Pancreas (tissue), 10 donors: ENCODE data around the gene SNX5. TPM values are rescaled to one million over a fixed set of nuclear protein-coding genes. Genes with fewer than 3 reads are reported as not detected.

Experiments used
- ATAC-seq, 4 donors: fragments of 200-7000 bp; cut with Tn5 transposase; one replicate each; pipeline versions ENCODE4 v1.8.0 to v1.9.1; 2020; ENCODE audit warnings: mild to moderate bottlenecking in 4 of 4, moderate library complexity in 4 of 4
- DNase-seq, 6 donors: peaks; one replicate each; pipeline ENCODE4 v3.0.0-alpha.2; 2020
- FAIRE-seq: peaks from 2 replicates; lab custom pipeline; 2012; peaks lifted over from hg19 to GRCh38; lab: Jason Lieb, UNC
- H3K27ac ChIP-seq, 4 donors: fragments of 200-600 bp; sonication (generic); 1 replicate in 3 of 4; 2 replicates in 1 of 4; pipeline versions ENCODE4 v1.5.0 to v1.8.0; 2020
- H3K27me3 ChIP-seq, 4 donors: fragments of 200-600 bp; one replicate each; pipeline ENCODE4 v1.8.0; 2021
- H3K36me3 ChIP-seq, 3 donors: fragments of 200-600 bp; sonication (generic) in 1 of 3; one replicate each; pipeline versions ENCODE4 v1.5.0 to v1.8.0; 2020 to 2021
- H3K4me1 ChIP-seq, 3 donors: fragments of 200-600 bp; one replicate each; pipeline ENCODE4 v1.8.0; 2021
- H3K4me3 ChIP-seq, 4 donors: fragments of 200-600 bp; sonication (generic) in 2 of 4; one replicate each; pipeline versions ENCODE4 v1.5.0 to v1.8.0; 2020 to 2021
- H3K9me3 ChIP-seq, 4 donors: fragments of 200-600 bp; one replicate each; pipeline ENCODE4 v1.8.0; 2021
- WGBS, 2 donors: extraction: QIAGEN DNeasy Blood & Tissue Kit; methylation state at CpG; one replicate each; pipeline ENCODE4 v1.1.7; 2013; 5-methylcytosine and 5-hydroxymethylcytosine counted together
- intact Hi-C, 3 donors: fragments of 100-400 bp; cut with DNase I; formaldehyde crosslinking; loops; one replicate each; pipeline versions ENCODE4 v1.11.1 to v1.14.2; 2022
- polyA plus RNA-seq, 2 donors: library from polyadenylated mRNA; stranded (reverse); fragments of 200-250 nt; gene quantifications; one replicate each; pipeline ENCODE4 v1.2.3, GENCODE V29; 2013
- total RNA-seq, 6 donors: library from RNA; stranded (reverse); fragmentation: NEBNext Ultra II Directional in 4 of 6; extraction: Animal tissue kit (Norgen Biotek cat#: 25700) in 4 of 6; gene quantifications; one replicate each; pipeline versions ENCODE4 v1.2.1 to v1.2.4, GENCODE V29; 2021 to 2023
- TF ChIP-seq, protein P1 (sequence below), 4 donors: fragments of 200-600 bp; sonication (generic) in 3 of 4; IDR thresholded peaks; one replicate each; pipeline versions ENCODE4 v1.5.0 to v1.8.0; 2021; ENCODE audit warnings: antibody characterized with exemption in 4 of 4
- donor health status: healthy with polysubstance abuse.
- donor health status: DM: no; HTN: no; CAD: no; lungs with moderate emphysema.
- donor health status: DM: no; HTN: no; CAD: no.
- donor health status: control.
- donor health status: control.
- donor health status: Bipolar disorder and iron deficiency.
- donor health status: DM: yes; HTN: yes; CAD: no.
- donor health status: DM: no; HTN: no; CAD: no.
- donor health status: DM: no; HTN: no; CAD: no.
- donor health status: DM: yes; HTN: yes; CAD: no.

SNX5 gene
- total and polyA plus RNA-seq, 8 donors = 20.5 to 38.4 (median 31.1) TPM

DNA sequence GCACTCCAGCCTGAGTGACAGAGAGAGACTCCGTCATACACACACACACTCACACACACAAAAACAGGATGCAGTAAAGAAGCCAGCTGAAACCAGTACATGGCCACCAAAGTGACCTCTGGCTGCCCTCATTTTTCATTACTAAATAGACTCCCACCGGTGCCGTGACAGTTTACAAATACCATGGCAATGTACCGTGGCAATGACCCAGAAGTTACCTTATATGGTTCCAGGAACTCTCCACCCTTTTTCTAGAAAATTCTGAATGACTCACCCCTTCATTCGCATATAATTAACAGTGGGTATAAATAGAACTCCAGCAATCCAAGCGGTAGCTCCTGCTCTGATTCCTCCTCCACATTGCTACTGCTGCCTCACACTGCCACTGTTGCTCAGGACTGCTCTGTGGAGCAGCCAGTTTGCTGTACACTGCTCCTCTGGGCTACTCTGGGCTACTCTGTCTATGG lies 57.7 kb downstream of the SNX5 start:
- peak; percentile 57 to 85 (median 78) for ATAC-seq

DNA sequence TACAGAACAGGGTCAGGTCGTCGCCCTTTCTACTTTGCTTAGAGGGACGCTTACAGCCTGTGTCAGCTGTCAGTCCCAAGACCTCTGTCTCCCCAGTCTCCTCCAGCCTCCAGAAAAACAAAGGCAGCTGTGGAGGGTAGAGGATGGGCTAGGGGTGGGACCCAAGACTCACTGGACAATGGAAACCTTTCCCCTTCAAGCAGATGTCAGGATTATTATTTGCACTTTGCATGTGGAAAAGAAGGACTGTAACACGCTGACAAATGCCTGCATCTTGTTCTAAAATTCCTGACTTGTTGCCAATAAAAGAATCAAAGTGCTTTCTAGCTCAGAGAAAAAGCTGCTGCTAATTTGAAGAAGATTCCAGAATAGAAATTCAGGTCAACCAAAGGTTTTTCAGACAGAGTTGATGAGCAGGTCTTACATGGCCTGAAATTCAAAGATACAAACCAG lies 58.7 kb downstream of the SNX5 start:
- intact Hi-C loops = loop anchor here in 1 of 3 donors (10.0 kb wide), 1 partner anchor 255 kb away; no protein-coding TSS in a partner anchor
- no peak overlapping the region for H3K4me3 ChIP-seq
- ATAC-seq (no peak), FAIRE-seq (no peak), DNase-seq (no peak)
- no peaks in the 10 kb centered on the region for H3K36me3 ChIP-seq
- peaks cover 0 to 5% (median 0%) of the 10 kb centered on the region in 3 donors for H3K4me1 ChIP-seq
- H3K27ac ChIP-seq = peak overlapping the region in 1 of 4 donors; percentile 30
- H3K27me3 ChIP-seq = no peaks in the 10 kb centered on the region
- H3K9me3 ChIP-seq = no peaks in the 10 kb centered on the region
- 67 to 81% methylated on average over 4 of the region's 4 CpGs for WGBS, 2 donors
- TF ChIP-seq, protein P1, sequence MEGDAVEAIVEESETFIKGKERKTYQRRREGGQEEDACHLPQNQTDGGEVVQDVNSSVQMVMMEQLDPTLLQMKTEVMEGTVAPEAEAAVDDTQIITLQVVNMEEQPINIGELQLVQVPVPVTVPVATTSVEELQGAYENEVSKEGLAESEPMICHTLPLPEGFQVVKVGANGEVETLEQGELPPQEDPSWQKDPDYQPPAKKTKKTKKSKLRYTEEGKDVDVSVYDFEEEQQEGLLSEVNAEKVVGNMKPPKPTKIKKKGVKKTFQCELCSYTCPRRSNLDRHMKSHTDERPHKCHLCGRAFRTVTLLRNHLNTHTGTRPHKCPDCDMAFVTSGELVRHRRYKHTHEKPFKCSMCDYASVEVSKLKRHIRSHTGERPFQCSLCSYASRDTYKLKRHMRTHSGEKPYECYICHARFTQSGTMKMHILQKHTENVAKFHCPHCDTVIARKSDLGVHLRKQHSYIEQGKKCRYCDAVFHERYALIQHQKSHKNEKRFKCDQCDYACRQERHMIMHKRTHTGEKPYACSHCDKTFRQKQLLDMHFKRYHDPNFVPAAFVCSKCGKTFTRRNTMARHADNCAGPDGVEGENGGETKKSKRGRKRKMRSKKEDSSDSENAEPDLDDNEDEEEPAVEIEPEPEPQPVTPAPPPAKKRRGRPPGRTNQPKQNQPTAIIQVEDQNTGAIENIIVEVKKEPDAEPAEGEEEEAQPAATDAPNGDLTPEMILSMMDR (IDR thresholded peaks at IDR 0.05) = no peak

More for the DNA sequence above, 57.7 kb downstream of the SNX5 start:
- H3K27me3 ChIP-seq = no peaks in the 10 kb centered on the region
- TF ChIP-seq, protein P1 (IDR thresholded peaks at IDR 0.05) = no peak
- WGBS, 2 donors = 42 to 44% methylated on average over 6 of the region's 6 CpGs
- DNase-seq = peak in 1 of 6 donors; percentile 52
- intact Hi-C loops = no loop called here
- H3K36me3 ChIP-seq = no peaks in the 10 kb centered on the region
- FAIRE-seq = no peak
- no peaks in the 10 kb centered on the region for H3K9me3 ChIP-seq
- no peak overlapping the region for H3K4me3 ChIP-seq
- peak overlapping the region in 1 of 4 donors; percentile 30 for H3K27ac ChIP-seq
- H3K4me1 ChIP-seq = peaks cover 0 to 5% (median 0%) of the 10 kb centered on the region in 3 donors

DNA sequence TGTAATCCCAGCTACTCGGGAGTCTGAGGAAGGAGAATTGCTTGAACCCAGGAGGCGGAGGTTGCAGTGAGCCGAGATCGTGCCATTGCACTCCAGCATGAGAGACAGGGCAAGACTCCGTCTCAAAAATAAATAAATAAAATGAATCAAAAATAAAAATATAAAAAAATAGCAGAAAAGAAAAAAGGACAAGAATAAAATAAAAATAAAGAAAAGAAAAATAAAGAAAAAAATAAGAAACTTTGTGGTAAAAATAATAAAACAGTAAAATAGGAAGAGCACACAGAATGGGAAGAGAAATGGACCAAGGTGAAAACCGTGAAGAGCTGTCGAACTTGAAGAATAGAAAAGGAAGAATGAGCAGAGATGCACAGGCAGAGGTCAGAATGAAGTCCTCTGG lies 63.0 kb downstream of the SNX5 start:
- no peak overlapping the region for H3K4me3 ChIP-seq
- H3K9me3 ChIP-seq = no peaks in the 10 kb centered on the region
- H3K4me1 ChIP-seq = no peaks in the 10 kb centered on the region
- intact Hi-C loops = loop anchor here in 1 of 3 donors (10.0 kb wide), 1 partner anchor 251 kb away; no protein-coding TSS in a partner anchor
- no peaks in the 10 kb centered on the region for H3K27me3 ChIP-seq
- no peaks in the 10 kb centered on the region for H3K36me3 ChIP-seq
- TF ChIP-seq, protein P1 (IDR thresholded peaks at IDR 0.05) = no peak
- ATAC-seq (no peak), FAIRE-seq (no peak), DNase-seq (no peak)
- WGBS, 2 donors = 92 to 94% methylated on average over 7 of the region's 7 CpGs
- no peak overlapping the region for H3K27ac ChIP-seq

DNA sequence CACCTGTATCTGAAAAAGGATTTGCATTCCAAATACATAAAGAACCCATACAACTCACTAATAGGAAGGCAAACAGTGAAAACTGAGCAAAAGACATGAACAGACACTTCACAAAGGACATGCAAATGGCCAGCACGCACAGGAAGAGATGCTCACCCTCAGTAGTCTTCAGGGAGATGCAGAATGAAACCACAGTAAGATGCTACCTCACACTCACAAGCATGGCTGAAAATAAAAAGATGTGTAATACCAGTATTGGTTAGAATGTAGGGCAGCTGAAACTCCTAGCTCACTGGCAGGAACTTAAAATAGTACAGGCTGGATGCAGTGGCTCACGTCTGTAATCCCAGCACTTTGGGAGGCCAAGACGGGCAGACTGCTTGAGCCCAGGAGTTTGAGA lies 64.6 kb downstream of the SNX5 start:
- H3K27ac ChIP-seq = no peak overlapping the region
- intact Hi-C loops = loop anchor here in 1 of 3 donors (10.0 kb wide), 1 partner anchor 249 kb away; no protein-coding TSS in a partner anchor
- no peaks in the 10 kb centered on the region for H3K4me1 ChIP-seq
- H3K36me3 ChIP-seq = no peaks in the 10 kb centered on the region
- DNase-seq (no peak), ATAC-seq (no peak), FAIRE-seq (no peak)
- TF ChIP-seq, protein P1 (IDR thresholded peaks at IDR 0.05) = no peak
- no peaks in the 10 kb centered on the region for H3K27me3 ChIP-seq
- WGBS, 2 donors = 74 to 77% methylated on average over 3 of the region's 3 CpGs
- no peaks in the 10 kb centered on the region for H3K9me3 ChIP-seq
- no peak overlapping the region for H3K4me3 ChIP-seq

DNA sequence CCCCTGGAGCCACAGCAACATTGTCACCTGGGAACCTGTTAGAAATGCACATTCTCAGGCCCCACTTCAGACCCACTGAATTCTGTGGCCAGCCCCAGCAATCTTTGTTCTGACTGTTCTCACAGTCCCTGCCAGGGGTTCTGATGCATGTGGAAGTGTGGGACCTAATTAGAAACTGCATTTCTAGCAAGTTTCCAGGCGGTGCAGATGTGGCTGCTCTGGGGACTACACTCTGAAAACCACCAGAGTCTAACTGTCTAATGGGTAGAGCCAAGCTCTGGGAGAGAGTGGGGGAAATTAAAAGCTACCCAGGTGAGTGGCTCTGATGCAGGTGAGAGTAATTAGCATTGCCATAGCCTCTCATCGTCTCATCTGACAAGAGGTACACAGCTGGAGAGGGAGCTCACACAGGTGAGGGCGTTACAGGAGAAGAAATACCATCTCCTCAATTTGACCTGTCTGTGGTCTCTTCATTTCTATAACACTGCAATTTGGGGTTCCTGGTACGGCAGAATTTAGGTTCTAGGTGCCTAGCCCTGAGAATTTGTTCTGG lies 66.0 kb downstream of the SNX5 start:
- no peaks in the 10 kb centered on the region for H3K4me1 ChIP-seq
- H3K27me3 ChIP-seq = no peaks in the 10 kb centered on the region
- H3K4me3 ChIP-seq = no peak overlapping the region
- TF ChIP-seq, protein P1 (IDR thresholded peaks at IDR 0.05) = no peak
- ATAC-seq (no peak), DNase-seq (no peak), FAIRE-seq (no peak)
- WGBS, 2 donors = 89 to 93% methylated on average over 4 of the region's 4 CpGs
- intact Hi-C loops = loop anchor here in 1 of 3 donors (10.0 kb wide), 1 partner anchor 248 kb away; no protein-coding TSS in a partner anchor
- no peaks in the 10 kb centered on the region for H3K36me3 ChIP-seq
- no peaks in the 10 kb centered on the region for H3K9me3 ChIP-seq
- no peak overlapping the region for H3K27ac ChIP-seq
